Choroid plexus epithelial cell (primary cell): Measurements from ENCODE around the gene DSTYK.

Source experiments
- DNase-seq: peaks from one replicate; pipeline ENCODE4 v3.0.0-alpha.2; 2010; ENCODE audit warnings: low read depth
- H3K4me3 ChIP-seq: 2 replicates; pipeline ENCODE4 v1.5.1; 2011; ENCODE audit warnings: low read depth, mild to moderate bottlenecking, control low read depth, low read length, moderate library complexity
- CTCF ChIP-seq: conservative IDR thresholded peaks from 2 replicates; pipeline ENCODE4 v1.5.1; 2011; ENCODE audit warnings: low read depth, mild to moderate bottlenecking, control low read depth, inconsistent platforms, low read length, moderate library complexity

Gene DSTYK

GRCh38 chr1:205199931-205200299, 11.6 kb downstream of the DSTYK start:
- no peak for TF ChIP-seq CTCF
- no peak for DNase-seq
- no peak overlapping the region for H3K4me3 ChIP-seq

- TF ChIP-seq CTCF: no peak
- H3K4me3 ChIP-seq: no peak overlapping the region
- DNase-seq: peak; percentile 37
Observed at GRCh38 chr1:205199090-205199930, 12.2 kb downstream of the DSTYK start.

DNA sequence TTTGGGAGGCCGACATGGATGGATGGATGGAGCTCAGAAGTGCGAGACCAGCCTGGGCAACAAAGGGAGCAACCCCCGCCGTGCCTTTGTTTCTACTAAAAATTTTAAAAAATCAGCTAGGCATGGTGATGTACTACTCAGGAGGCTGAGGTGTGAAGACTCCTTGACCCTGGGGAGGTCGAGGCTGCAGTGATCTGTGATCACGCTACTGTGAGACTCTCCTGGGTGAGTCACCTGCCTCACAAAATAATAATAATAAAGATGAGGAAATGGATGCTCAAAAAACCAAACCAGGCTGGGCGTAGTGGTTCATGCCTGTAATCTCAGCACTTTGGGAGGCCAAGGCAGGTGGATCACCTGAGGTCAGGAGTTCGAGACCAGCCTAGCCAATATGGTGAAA, 19.2 kb downstream of the DSTYK start:
- TF ChIP-seq CTCF: no peak
- DNase-seq: no peak
- H3K4me3 ChIP-seq: no peak overlapping the region

DNA sequence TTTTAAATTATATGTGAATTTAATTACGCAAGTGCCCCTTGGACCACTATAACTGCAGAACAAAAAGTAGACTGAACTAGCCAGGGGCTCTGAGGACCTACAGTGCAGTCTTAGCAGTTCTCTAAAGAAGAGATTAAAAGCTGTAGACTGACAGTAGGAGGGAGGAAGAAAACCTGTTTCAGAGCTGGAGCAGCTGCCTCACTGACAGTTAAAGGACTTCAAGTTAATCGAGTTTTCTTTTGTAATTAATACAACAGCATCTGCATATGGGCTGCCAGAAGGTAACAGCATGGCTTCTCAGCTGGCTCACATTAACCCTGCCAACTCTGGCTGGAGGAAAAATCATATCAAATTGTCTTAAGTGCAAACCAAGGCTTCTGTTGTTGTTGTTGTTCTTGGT, 19.9 kb downstream of the DSTYK start:
- TF ChIP-seq CTCF: no peak
- no peak overlapping the region for H3K4me3 ChIP-seq
- DNase-seq: no peak

DNA sequence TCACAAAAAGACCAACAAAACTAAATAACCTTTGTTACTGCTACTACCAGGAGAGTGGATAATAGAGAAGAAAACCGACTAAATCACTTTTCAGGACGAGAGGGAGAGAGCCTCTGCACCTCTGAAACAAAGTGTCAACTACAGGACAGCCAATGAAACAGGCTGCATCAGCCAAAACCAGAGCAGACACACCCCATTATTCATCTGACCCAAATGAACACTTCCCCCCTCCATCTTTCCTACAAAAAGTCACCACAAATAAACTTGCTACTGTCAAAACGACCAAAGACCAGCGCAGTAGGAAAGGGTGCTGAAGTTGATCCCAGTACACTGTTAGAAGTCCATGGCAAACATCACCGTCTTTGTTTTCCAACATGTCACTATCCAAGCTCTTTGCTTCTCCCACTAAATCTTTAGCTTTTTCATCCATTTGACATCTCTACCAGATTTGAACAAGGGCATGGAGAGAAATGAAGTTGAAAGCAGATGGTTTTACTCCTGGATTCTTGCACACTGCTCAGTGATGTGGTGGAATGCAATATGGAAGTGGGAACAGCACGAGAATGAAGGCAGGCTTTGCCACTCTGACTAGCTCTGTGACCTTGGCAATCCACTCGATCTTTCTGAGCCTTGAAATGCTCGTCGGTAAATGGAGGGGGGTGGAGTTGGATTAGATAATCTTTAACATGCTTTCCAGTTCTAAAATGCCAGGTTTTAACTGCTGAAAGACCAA, 20.5 kb downstream of the DSTYK start:
- no peak overlapping the region for H3K4me3 ChIP-seq
- DNase-seq: no peak
- no peak for TF ChIP-seq CTCF

DNA sequence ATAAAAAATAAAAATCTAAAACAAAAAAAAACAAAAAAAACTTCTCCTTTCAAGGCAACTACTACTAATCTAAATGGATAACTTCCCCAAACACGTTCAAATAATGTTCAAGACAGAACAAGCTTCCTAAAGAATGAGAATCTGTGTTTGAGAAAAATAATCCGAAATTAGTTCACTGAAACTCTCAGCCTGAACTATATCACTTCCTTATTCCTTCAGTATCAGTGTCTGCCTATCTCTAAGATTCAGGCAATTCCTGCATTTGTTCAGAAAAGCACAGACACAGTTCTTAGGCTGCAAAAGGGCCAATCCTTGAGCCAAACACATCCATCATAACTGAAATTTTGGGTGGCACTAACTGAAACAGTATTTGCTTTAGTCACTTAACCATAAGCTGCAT, 22.4 kb downstream of the DSTYK start:
- no peak for TF ChIP-seq CTCF
- H3K4me3 ChIP-seq: no peak overlapping the region
- DNase-seq: no peak
